Erythroblast (primary cell): Measurements from ENCODE around the gene MERTK.

Experiments
- GATA1 ChIP-seq: IDR thresholded peaks from 2 replicates; pipeline ENCODE4 v1.6.1; 2011; ENCODE audit warnings: low read depth, mild to moderate bottlenecking, control low read depth, low read length, moderate library complexity
- POLR2A ChIP-seq: IDR thresholded peaks from 2 replicates; pipeline ENCODE4 v1.6.1; 2011; ENCODE audit warnings: mild to moderate bottlenecking, low read length

GRCh38 chr2:111990375-111990774 lies 92.0 kb downstream of the MERTK start:
- TF ChIP-seq POLR2A = no peak
- TF ChIP-seq GATA1 = no peak
